ENCODE data around the gene MEGF6. TPM values are rescaled to one million over a fixed set of nuclear protein-coding genes. Genes with fewer than 3 reads are reported as not detected.

The MEGF6 gene
- total and polyA plus RNA-seq, 2 donors (not counting 3 experiments of a cell fraction or from before 2014, with no cell fraction given), result 22.5 to 63.7 TPM

GRCh38 chr1:3600354-3600753, 11.0 kb downstream of the MEGF6 start:
- no TSS peak for BruUV-seq (replicated peaks)
- intact Hi-C loops (cut with micrococcal nuclease) (no loop called here), dilution Hi-C loops (cut with MboI; ENCODE audit: extremely low pct_ligation_motif_present, low sequenced_read_pairs) (no loop called here)
- Histone ChIP-seq H4K20me1 (replicated peaks; ENCODE audit: control insufficient read depth, extremely low read depth, insufficient read depth, low read length) (no peaks in the 10 kb centered on the region), H3K4me2 (ENCODE audit: insufficient read depth, low read length) (no peak overlapping the region), H3K36me3 (ENCODE audit: control insufficient read depth in 2 of 2, extremely low read depth in 1 of 2, insufficient read depth in 2 of 2, low read length in 2 of 2) (no peaks in the 10 kb centered on the region), H3K27me3 (ENCODE audit: control insufficient read depth in 2 of 2, insufficient read depth in 2 of 2, low read length in 2 of 2) (no peaks in the 10 kb centered on the region), H3K9me3 (replicated peaks; ENCODE audit: control insufficient read depth, insufficient read depth, low read length) (no peaks in the 10 kb centered on the region), H3K27ac (ENCODE audit: insufficient read depth, low read depth, low read length) (no peak overlapping the region), H3K9ac (replicated peaks; ENCODE audit: extremely low read depth, insufficient read depth, low read length) (no peak overlapping the region), H3K4me1 (ENCODE audit: control insufficient read depth, extremely low read depth, insufficient read depth, low read length) (peaks cover 3% of the 10 kb centered on the region), H3K4me3 (replicated peaks in 1 of 3; ENCODE audit: insufficient read depth in 1 of 3, low read depth in 1 of 3, low read length in 3 of 3) (no peak overlapping the region), H3K9me1 (replicated peaks; ENCODE audit: control insufficient read depth, extremely low read depth, insufficient read depth, low read length) (no peaks in the 10 kb centered on the region), H3K79me2 (ENCODE audit: control insufficient read depth, insufficient read depth, low read length) (no peaks in the 10 kb centered on the region), H2AFZ (ENCODE audit: low read depth, low read length) (no peak overlapping the region)
- ChIA-PET CTCF (interaction anchor here (0.8 to 4.0 kb wide), 4 partner anchors 9 to 19 kb away, joined by 3 to 17 read pairs (median 3); no protein-coding TSS in a partner anchor), POLR2A (no interaction called here)
- DNase-seq (ENCODE audit: low read depth, low spot score) (no peak), FAIRE-seq (no peak)
- TF ChIP-seq MAX (IDR thresholded peaks at IDR 0.05; ENCODE audit: insufficient read depth, insufficient read length) (no peak), JUN (IDR thresholded peaks at IDR 0.05; ENCODE audit: borderline replicate concordance, insufficient read depth, insufficient read length, low read depth) (no peak)

- no TSS peak for BruUV-seq (replicated peaks)
- H3K9me1 ChIP-seq (replicated peaks; ENCODE audit: control insufficient read depth, extremely low read depth, insufficient read depth, low read length), result no peaks in the 10 kb centered on the region
- no peaks in the 10 kb centered on the region for H3K9me3 ChIP-seq (replicated peaks; ENCODE audit: control insufficient read depth, insufficient read depth, low read length)
- no peak overlapping the region for H3K27ac ChIP-seq (ENCODE audit: insufficient read depth, low read depth, low read length)
- no peak overlapping the region for H3K9ac ChIP-seq (replicated peaks; ENCODE audit: extremely low read depth, insufficient read depth, low read length)
- FAIRE-seq (no peak), DNase-seq (ENCODE audit: low read depth, low spot score) (no peak)
- no peaks in the 10 kb centered on the region for H3K27me3 ChIP-seq (ENCODE audit: control insufficient read depth in 2 of 2, insufficient read depth in 2 of 2, low read length in 2 of 2)
- no peak overlapping the region for H3K4me2 ChIP-seq (ENCODE audit: insufficient read depth, low read length)
- no peaks in the 10 kb centered on the region for H3K36me3 ChIP-seq (ENCODE audit: control insufficient read depth in 2 of 2, extremely low read depth in 1 of 2, insufficient read depth in 2 of 2, low read length in 2 of 2)
- no peaks in the 10 kb centered on the region for H3K79me2 ChIP-seq (ENCODE audit: control insufficient read depth, insufficient read depth, low read length)
- dilution Hi-C loops (cut with MboI; ENCODE audit: extremely low pct_ligation_motif_present, low sequenced_read_pairs), result no loop called here
- no peak overlapping the region for H2AFZ ChIP-seq (ENCODE audit: low read depth, low read length)
- H4K20me1 ChIP-seq (replicated peaks; ENCODE audit: control insufficient read depth, extremely low read depth, insufficient read depth, low read length), result no peaks in the 10 kb centered on the region
- peaks cover 3% of the 10 kb centered on the region for H3K4me1 ChIP-seq (ENCODE audit: control insufficient read depth, extremely low read depth, insufficient read depth, low read length)
- POLR2A ChIA-PET, result no interaction called here
- no peak overlapping the region for H3K4me3 ChIP-seq (replicated peaks in 1 of 3; ENCODE audit: insufficient read depth in 1 of 3, low read depth in 1 of 3, low read length in 3 of 3)
- intact Hi-C loops (cut with micrococcal nuclease), result no loop called here
- CTCF ChIA-PET, result interaction anchor here (0.8 to 4.0 kb wide), 4 partner anchors 8 to 20 kb away, joined by 3 to 17 read pairs (median 3); no protein-coding TSS in a partner anchor
- TF ChIP-seq MAX (IDR thresholded peaks at IDR 0.05; ENCODE audit: insufficient read depth, insufficient read length) (no peak), EZH2 (IDR thresholded peaks at IDR 0.05; ENCODE audit: borderline replicate concordance, low read depth, low read length, severe bottlenecking) (no peak), CTCF (IDR thresholded peaks at IDR 0.05; ENCODE audit: extremely low read depth in 1 of 2, insufficient read depth in 1 of 2, low read depth in 1 of 2, low read length in 2 of 2) (no peak), GATA2 (IDR thresholded peaks at IDR 0.05; ENCODE audit: insufficient read depth, insufficient read length, low read depth, low read length) (no peak), JUN (IDR thresholded peaks at IDR 0.05; ENCODE audit: borderline replicate concordance, insufficient read depth, insufficient read length, low read depth) (no peak), MYC (IDR thresholded peaks at IDR 0.05; ENCODE audit: low read depth, low read length) (no peak), POLR2A (IDR thresholded peaks at IDR 0.05; ENCODE audit: low read depth, low read length) (no peak), POLR2AphosphoS5 (IDR thresholded peaks at IDR 0.05; ENCODE audit: insufficient read depth, low read depth, low read length) (no peak), FOS (IDR thresholded peaks at IDR 0.05; ENCODE audit: borderline replicate concordance, insufficient read depth, low read length) (no peak)
Observed at GRCh38 chr1:3599816-3600215, 11.5 kb downstream of the MEGF6 start.

All from endothelial cell of umbilical vein (primary cell).